HepG2 (cell line): ENCODE measurements around the gene PRPSAP1. TPM values are rescaled to one million over a fixed set of nuclear protein-coding genes. Genes with fewer than 3 reads are reported as not detected.

Source experiments
- ARNT2 ChIP-seq: sonication (generic); formaldehyde crosslinking; IDR thresholded peaks from 2 replicates; pipeline ENCODE4 v1.8.0; 2022; ENCODE audit warnings: mild to moderate bottlenecking, low read depth, missing genetic modification reagents, moderate library complexity
- MTF1 ChIP-seq: sonication (generic); formaldehyde crosslinking; IDR thresholded peaks from 2 replicates; pipeline ENCODE4 v1.5.0; 2020; ENCODE audit warnings: missing genetic modification reagents
- NCOA2 ChIP-seq: sonication (generic); formaldehyde crosslinking; IDR thresholded peaks from 2 replicates; pipeline ENCODE4 v1.8.0; 2022; ENCODE audit warnings: inconsistent platforms
- RXRA ChIP-seq: sonication (generic); formaldehyde crosslinking; IDR thresholded peaks from 2 replicates; pipeline ENCODE4 v1.5.1; 2020; ENCODE audit warnings: missing genetic modification reagents
- SNRNP70 ChIP-seq: fragments of 200-400 bp; formaldehyde crosslinking; IDR thresholded peaks from 2 replicates; pipeline ENCODE4 v1.6.1; 2017; ENCODE audit warnings: mild to moderate bottlenecking, low read depth, low read length, moderate library complexity
- TFE3 ChIP-seq: IDR thresholded peaks from 2 replicates; pipeline ENCODE4 v1.6.1; 2016
- ZNF275 ChIP-seq: sonication (generic); formaldehyde crosslinking; IDR thresholded peaks from 2 replicates; pipeline ENCODE4 v1.8.0; 2022; ENCODE audit warnings: missing genetic modification reagents, mild to moderate bottlenecking, inconsistent platforms, borderline replicate concordance
- ZNF850 ChIP-seq: sonication (generic); formaldehyde crosslinking; conservative IDR thresholded peaks from 2 replicates; pipeline ENCODE4 v1.9.0; 2021; ENCODE audit warnings: mild to moderate bottlenecking, missing genetic modification reagents
- polyA plus RNA-seq, 8 experiments: library from polyadenylated mRNA; depleted of rRNA in 3 of 8; stranded (reverse) in 7 of 8; unstranded in 1 of 8; fragments of >200 nt; fragmentation: Illumina TruSeq in 4 of 8; extraction: Trizol in 4 of 8; gene quantifications; 2 replicates each; pipeline versions ENCODE4 v1.2.1 to v1.2.3, GENCODE V29; 2011 to 2016; ENCODE audit warnings: low read depth in 4 of 8, missing spikeins in 1 of 8, mixed read lengths in 1 of 8; ENCODE audit not compliant: insufficient read depth in 1 of 8
- total RNA-seq, 5 experiments: library from RNA; depleted of rRNA; stranded (reverse); fragments of >200 nt; fragmentation: Illumina TruSeq; extraction: Trizol; gene quantifications; 2 replicates each; pipeline ENCODE4 v1.2.3, GENCODE V29; 2016; ENCODE audit warnings: low read depth in 1 of 5
- TF ChIP-seq, protein P1 (sequence below): IDR thresholded peaks from 2 replicates; pipeline ENCODE4 v1.6.1; 2016; ENCODE audit warnings: control low read depth
- TF ChIP-seq, protein P2 (sequence below): sonication (generic); formaldehyde crosslinking; IDR thresholded peaks from 2 replicates; pipeline ENCODE4 v1.5.0; 2020; ENCODE audit warnings: missing genetic modification reagents
- TF ChIP-seq, protein P3 (sequence below): sonication (generic); formaldehyde crosslinking; IDR thresholded peaks from 2 replicates; pipeline ENCODE4 v1.9.0; 2022; ENCODE audit warnings: missing genetic modification reagents, mild to moderate bottlenecking, borderline replicate concordance
- TF ChIP-seq, protein P4 (sequence below): sonication (generic); formaldehyde crosslinking; IDR thresholded peaks from 2 replicates; pipeline ENCODE4 v1.4.0; 2020; ENCODE audit warnings: mild to moderate bottlenecking, missing genetic modification reagents

PRPSAP1 gene
- total and polyA plus RNA-seq, 2 of the 13 experiments (the other 11 are each of a cell fraction or from before 2014, with no cell fraction given) = 91.1 to 314 TPM

GRCh38 chr17:76264755-76265623, 88.7 kb downstream of the PRPSAP1 start, which contains the start of gene UBALD2 (continued):
- TF ChIP-seq, protein P1, sequence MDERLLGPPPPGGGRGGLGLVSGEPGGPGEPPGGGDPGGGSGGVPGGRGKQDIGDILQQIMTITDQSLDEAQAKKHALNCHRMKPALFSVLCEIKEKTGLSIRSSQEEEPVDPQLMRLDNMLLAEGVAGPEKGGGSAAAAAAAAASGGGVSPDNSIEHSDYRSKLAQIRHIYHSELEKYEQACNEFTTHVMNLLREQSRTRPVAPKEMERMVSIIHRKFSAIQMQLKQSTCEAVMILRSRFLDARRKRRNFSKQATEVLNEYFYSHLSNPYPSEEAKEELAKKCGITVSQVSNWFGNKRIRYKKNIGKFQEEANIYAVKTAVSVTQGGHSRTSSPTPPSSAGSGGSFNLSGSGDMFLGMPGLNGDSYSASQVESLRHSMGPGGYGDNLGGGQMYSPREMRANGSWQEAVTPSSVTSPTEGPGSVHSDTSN (CRISPR knock-in tag) = no peak
- TF ChIP-seq ZNF275 (CRISPR knock-in tag) = no peak
- TF ChIP-seq ZNF850 (CRISPR knock-in tag) = no peak
- TF ChIP-seq, protein P2, sequence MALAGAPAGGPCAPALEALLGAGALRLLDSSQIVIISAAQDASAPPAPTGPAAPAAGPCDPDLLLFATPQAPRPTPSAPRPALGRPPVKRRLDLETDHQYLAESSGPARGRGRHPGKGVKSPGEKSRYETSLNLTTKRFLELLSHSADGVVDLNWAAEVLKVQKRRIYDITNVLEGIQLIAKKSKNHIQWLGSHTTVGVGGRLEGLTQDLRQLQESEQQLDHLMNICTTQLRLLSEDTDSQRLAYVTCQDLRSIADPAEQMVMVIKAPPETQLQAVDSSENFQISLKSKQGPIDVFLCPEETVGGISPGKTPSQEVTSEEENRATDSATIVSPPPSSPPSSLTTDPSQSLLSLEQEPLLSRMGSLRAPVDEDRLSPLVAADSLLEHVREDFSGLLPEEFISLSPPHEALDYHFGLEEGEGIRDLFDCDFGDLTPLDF = peak; percentile 67
- TF ChIP-seq NCOA2 (CRISPR knock-in tag) = no peak
- TF ChIP-seq RXRA (CRISPR knock-in tag) = peak; percentile 83; the same call in 1 of the 2 replicates
- peak; percentile 51; the same call in 1 of the 2 replicates for TF ChIP-seq TFE3
- TF ChIP-seq ARNT2 = peak; percentile 98
- no peak for TF ChIP-seq MTF1 (CRISPR knock-in tag)
- TF ChIP-seq, protein P3, sequence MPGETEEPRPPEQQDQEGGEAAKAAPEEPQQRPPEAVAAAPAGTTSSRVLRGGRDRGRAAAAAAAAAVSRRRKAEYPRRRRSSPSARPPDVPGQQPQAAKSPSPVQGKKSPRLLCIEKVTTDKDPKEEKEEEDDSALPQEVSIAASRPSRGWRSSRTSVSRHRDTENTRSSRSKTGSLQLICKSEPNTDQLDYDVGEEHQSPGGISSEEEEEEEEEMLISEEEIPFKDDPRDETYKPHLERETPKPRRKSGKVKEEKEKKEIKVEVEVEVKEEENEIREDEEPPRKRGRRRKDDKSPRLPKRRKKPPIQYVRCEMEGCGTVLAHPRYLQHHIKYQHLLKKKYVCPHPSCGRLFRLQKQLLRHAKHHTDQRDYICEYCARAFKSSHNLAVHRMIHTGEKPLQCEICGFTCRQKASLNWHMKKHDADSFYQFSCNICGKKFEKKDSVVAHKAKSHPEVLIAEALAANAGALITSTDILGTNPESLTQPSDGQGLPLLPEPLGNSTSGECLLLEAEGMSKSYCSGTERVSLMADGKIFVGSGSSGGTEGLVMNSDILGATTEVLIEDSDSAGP = no peak; the same call in 1 of the 2 replicates
- TF ChIP-seq, protein P4, sequence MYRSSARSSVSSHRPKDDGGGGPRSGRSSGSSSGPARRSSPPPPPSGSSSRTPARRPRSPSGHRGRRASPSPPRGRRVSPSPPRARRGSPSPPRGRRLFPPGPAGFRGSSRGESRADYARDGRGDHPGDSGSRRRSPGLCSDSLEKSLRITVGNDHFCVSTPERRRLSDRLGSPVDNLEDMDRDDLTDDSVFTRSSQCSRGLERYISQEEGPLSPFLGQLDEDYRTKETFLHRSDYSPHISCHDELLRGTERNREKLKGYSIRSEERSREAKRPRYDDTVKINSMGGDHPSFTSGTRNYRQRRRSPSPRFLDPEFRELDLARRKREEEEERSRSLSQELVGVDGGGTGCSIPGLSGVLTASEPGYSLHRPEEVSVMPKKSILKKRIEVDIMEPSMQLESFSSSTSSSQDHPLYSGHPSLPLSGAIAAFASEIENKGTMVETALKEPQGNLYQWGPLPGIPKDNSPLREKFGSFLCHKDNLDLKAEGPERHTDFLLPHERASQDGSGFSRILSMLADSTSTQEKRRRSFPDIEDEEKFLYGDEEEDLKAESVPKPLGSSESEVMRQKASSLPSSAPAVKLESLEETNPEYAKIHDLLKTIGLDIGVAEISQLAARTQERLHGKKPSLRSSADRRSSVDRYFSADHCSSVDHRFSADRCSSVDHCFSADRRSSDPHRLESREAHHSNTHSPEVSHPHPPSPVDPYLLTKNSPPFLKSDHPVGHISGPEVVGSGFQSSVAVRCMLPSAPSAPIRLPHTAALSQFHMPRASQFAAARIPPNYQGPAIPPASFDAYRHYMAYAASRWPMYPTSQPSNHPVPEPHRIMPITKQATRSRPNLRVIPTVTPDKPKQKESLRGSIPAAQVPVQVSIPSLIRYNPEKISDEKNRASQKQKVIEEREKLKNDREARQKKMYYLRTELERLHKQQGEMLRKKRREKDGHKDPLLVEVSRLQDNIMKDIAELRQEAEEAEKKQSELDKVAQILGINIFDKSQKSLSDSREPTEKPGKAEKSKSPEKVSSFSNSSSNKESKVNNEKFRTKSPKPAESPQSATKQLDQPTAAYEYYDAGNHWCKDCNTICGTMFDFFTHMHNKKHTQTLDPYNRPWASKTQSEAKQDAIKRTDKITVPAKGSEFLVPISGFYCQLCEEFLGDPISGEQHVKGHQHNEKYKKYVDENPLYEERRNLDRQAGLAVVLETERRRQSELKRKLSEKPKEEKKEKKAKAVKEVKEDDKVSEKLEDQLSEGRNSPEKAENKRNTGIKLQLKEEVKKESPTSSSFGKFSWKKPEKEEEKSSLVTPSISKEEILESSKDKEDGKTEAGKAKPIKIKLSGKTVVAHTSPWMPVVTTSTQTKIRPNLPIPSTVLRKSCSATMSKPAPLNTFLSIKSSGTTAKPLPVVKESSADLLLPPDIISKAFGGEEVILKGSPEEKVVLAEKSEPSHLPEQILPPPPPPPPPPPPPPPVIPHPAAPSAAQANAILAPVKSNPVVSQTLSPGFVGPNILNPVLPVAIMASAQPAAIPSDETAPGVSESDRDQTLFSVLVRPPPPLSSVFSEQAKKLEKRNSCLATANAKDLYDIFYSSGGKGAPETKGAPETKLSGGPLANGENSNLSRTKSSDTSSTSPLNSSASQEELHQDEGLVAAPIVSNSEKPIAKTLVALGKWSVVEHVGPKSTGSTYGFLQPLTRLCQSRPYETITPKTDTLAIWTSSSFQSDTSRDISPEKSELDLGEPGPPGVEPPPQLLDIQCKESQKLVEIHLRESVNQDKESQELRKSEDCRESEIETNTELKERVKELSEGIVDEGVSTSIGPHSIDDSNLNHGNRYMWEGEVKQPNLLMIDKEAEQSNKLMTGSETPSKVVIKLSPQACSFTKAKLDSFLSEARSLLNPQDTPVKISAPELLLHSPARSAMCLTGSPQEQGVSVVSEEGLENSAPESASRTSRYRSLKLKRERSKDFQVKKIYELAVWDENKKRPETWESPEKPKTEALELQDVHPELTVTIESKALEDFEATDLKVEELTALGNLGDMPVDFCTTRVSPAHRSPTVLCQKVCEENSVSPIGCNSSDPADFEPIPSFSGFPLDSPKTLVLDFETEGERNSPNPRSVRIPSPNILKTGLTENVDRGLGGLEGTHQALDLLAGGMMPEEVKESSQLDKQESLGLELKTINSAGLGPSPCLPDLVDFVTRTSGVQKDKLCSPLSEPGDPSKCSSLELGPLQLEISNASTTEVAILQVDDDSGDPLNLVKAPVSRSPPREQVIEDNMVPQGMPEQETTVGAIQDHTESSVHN = no peak
- no peak for TF ChIP-seq SNRNP70
